GM19328 (cell line): Measurements from ENCODE around the gene CACNB1.

Experiments used
- ATAC-seq: cut with Tn5 transposase; IDR thresholded peaks from one replicate; pipeline ENCODE4 v1.9.1; 2021; ENCODE audit warnings: mild to moderate bottlenecking, moderate library complexity; ENCODE audit not compliant: unreplicated experiment

Gene CACNB1

DNA sequence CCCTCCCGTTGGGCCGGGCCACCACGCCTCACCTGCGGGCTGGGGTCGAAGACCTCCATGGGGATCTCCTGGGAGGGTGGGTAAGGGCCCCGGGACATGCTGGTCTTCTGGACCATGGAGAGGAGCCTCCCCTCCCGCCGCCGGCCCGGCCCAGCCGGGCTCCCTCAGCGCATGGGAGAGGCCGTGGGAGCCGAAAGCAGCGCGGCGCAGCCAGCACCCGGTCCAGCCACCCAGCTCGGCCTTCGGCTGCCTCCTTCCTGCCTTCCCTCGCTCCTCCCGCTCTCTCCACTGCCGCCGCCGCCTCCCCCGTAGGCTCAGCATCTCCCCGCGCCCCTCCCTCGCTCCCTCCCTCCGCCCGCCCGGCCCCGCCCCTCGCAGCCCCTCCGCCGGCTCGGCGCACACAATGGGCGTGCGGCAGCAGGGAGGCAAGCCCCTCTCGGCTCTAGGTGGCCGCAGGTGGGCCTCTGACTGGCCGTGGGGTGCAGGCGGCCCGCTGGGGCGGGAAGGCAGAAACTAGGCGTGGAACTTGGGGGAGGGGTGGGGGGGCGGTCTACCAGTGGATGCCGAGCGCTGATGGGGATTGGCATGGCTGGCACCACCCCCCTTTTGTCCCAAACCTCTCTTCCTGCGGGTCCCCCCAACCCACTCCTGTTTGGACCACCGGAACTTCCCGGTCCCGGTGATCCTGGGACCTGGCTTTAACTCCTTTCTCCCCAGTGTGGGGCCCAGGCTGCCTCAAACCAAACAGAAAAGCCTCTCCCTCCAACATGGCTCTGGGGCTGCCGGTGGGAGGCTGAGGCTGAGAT lies at the start of gene CACNB1:
Gene CACNB1, minus strand, starts transcription at position 290 of the 806 bp plus-strand sequence. Its CDS starts 174 bp downstream, at position 116.
- ATAC-seq, result no peak

DNA sequence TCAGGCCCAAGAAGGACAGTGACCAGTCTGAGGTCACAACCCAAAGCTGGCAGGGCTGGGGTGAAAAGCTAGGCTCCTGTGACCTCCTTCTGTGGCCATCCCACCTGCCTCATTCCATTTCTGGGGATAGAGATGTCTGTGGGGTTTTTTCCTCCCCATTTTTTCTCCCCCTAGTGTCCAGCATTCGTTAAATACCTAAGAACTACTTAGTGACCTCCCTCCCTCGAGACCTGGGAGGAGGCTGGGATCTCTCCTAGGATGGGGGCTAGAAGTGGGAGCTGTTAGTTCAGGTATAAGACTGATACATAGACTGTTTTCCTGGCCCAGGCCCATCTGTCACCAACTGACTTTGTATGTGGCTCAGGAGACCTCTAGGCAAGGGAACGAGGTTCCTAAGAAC lies 48.8 kb upstream of the CACNB1 start:
- ATAC-seq, result no peak

DNA sequence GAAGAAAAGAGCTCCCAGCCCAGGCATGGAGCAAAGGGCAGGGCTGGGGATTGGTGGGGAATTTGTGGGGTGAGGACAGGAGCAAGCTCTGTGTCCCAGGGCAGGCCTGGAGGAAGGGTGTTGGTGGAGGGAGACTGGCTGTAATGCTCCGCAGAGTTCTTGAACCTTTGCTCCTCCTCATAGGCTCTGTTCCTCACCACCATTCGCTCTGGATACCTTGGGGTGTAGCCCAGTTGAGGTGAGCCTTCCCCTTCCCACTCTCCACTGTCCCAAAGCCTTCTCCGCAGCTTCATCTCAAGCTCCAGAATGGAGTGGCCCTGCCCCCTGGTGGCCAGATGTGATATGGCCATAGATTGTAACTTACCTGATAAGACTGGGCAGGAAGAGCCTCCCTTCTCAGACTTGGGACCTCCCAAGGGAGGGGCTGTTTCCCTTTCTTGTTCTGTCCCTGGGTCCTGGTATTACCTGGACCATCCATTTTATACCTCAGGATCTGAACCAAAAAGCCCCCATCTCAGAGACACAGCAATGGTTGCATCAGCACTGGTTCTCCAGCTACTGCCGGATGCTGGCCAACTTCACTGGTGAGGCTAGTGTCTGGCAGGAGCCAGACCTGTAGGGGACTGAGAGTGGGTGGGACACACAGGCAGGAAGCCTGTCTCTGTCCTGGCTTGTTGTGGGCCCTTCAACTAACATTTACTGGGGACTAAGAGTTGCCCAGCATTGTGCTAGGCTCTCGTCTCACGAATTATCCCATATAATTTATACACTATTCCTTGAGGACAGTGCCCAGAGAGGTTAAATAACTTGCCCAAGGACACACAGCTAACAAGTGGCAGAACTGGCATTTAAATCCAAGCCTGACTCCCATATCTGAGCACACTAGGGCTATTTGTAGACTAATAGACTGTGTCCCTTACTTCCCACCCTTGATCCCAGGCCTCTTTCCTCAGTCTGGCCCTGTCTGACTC lies 47.4 kb upstream of the CACNB1 start:
- no peak for ATAC-seq

DNA sequence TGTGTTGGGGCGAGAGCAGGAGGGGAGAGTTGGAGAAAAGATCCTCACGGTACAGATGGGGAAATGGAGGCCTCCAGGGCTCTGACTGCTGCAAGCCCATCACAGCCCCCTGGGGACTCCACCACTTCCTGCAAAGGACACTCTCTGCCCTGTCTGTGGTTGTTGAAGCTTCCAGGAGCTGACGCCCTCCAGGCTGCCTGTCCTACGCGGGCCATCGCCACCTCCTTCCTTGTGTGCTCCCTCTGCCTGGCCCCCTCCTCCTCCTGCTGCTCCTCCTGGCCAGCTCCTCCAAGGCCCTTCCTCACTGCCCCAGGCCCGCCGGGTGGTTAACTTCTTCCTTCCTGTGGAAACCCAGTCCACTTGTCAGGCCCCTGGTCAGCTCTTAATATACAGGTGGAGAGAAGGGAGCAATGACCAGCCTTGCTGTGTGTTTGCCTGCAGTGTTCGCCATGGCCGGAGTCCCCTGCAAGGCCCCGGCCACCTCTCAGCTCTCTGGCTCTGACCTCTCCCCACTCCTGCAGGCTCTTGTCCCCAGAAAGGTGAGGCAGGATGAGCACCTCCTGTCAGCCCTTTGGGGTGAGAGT lies 46.6 kb upstream of the CACNB1 start:
- no peak for ATAC-seq

DNA sequence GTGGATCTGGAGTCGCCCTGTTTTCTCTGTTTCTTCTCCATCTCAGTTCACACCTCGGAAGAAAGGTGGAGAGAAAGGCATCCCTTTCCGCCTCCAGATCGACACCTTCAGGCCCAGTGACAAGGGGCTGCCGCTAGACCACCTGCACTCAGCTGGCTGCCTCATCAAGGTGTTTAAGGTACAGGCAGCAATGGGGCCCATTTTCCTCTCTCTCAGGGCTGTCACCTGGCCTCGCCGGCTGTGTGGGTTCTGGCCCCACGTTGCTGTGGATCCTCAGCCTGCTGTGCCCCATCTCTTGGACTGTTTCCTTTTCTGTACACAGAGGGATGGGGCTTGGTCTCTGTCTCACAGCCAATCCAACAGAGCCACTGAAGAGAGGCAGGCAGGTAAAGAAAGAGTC lies 45.7 kb upstream of the CACNB1 start:
- no peak for ATAC-seq

DNA sequence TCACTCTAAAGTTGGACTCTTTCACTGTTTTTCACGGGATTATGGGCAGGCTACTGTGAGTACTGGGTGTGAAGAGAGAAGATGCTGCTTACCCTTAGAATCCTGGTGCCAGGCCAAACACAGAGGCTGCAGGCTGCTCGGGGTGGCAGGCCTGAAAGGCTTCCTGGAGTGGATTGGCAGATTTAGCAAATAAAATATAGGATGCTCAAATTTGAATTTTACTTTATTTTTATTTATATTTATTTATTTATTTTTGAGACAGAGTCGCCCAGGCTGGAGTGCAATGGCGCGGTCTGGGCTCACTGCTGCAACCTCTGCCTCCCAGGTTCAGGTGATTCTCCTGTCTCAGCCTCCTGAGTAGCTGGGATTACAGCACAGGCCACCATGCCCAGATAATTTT lies 43.2 kb upstream of the CACNB1 start:
- no peak for ATAC-seq

DNA sequence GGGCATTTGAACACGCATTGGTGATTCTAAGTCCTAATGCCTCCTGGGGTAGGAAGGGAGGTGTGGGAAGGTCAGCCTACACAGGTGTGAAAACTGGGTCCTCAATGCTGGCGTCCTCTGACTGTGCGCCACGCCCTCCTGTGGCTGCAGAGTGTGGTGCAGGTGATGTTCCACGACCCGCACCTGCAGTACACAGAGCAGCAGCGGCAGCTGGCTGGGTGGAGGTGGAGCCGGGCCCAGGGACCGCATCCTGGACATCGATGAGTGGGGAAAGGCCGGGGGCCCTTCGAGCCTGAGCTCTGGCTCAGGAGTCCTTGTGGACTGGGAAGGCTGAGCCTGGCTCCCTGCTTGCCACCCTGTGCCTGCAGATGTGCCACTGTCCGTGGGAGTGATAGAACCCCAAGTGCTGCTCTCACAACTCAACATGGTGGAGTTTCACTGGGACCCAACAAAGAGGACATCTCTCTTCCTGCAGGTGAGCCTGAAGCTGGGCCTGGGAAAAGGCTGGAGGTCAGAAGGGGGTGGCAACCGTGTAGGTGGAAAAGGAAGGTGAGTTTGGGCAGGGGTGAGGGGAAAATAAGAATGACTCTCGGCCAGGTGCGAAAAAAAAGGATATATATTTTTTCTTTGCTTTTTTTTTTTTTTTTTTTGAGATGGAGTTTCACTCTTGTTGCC lies 42.3 kb upstream of the CACNB1 start:
- ATAC-seq, result no peak

DNA sequence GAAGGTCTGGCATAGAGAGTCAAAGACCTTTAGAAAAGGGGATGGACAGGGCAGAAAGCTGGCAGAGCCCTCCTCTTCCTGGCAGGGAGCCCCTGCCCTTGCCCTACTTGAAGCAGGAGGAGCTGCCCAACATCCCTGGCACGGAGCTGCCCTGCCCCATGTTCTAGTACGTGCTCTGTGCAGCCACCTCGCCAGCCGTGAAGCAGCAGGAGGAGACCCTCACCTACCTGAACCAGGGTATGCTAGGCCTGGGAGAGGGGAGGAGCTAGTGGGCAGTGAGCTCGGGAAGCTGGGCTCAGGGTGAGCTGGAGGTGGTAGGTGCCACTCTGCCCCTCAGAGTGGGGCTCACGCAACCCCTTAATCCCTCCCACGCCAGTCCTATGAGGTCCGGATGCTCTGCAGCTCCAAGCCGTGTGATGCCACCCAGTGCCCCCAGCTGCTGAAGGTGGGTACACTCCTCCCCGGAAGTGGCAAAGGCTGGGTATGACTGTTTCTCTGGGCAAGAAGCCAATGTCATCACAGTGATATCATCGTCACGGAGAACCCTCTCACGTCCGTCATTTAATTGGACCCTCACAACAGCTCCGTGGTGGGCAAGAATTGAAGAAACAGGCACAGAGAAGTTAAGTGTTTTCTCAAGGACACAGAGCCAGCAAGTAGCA lies 41.0 kb upstream of the CACNB1 start:
- no peak for ATAC-seq

DNA sequence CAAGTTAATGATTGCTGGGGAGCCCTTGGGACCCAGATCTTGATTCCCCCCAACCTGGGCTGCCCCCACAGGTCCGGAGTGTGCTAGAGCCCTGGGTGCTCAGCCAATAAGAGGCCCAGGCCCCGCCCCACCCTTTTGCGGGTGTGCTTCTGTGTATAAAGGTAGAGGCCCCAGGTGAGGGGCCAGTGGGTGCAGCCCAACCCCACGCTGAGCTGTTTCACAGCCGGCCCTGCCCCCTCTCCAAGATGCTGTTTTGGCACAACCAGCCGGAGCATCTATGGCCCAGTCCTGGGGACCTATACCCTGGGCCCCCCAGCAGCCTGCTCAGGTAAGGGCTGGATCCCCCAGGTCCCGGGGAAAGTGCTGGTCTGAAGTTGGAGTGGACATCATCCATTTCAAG lies 40.1 kb upstream of the CACNB1 start:
- no peak for ATAC-seq

DNA sequence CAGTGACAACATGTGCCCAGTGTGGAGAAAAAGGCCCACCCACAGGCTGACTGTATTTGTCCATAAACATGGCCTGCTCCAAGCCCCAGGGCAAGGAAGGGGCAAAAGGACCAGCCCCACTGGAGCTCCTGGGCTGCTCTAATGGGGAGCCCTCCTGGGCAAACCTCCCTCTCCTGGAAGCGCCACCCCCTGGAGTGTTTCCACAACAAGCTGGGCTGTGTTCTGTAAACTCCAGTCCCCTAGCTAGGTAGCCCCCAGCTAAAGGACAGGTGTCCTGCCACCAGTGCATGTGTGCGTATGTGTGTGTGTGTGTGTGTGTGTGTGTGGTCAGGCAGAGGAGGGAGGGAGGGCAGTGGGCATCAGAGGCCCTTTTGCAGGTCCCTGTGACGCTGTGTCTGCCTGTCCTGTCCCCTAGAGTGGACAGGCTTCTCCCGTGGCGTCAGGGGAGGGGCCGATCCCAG lies 39.5 kb upstream of the CACNB1 start:
- no peak for ATAC-seq

DNA sequence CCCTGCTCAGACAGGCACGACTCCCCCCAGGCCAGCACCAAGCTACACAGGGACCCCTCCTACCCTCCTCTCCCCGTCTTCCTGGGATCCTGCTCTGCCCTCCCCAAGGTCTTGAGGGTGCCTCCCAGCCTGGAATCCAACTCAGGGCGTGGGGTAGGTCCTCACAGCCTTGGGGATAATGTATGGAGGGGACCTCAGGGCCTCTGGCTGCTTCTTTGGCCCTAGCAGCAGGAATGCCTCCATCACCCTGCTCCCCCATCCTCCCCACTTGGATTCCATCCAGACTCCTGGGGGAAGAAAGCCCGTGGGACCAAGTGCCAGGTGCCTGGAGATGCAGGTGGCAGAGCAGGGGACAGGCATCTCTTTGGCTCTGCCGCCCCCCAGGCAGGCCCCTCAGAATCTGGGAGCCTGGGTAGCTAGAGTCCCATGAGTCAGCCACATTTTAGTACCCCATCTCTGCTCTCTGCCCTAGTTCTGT lies 39.0 kb upstream of the CACNB1 start:
- ATAC-seq, result no peak

DNA sequence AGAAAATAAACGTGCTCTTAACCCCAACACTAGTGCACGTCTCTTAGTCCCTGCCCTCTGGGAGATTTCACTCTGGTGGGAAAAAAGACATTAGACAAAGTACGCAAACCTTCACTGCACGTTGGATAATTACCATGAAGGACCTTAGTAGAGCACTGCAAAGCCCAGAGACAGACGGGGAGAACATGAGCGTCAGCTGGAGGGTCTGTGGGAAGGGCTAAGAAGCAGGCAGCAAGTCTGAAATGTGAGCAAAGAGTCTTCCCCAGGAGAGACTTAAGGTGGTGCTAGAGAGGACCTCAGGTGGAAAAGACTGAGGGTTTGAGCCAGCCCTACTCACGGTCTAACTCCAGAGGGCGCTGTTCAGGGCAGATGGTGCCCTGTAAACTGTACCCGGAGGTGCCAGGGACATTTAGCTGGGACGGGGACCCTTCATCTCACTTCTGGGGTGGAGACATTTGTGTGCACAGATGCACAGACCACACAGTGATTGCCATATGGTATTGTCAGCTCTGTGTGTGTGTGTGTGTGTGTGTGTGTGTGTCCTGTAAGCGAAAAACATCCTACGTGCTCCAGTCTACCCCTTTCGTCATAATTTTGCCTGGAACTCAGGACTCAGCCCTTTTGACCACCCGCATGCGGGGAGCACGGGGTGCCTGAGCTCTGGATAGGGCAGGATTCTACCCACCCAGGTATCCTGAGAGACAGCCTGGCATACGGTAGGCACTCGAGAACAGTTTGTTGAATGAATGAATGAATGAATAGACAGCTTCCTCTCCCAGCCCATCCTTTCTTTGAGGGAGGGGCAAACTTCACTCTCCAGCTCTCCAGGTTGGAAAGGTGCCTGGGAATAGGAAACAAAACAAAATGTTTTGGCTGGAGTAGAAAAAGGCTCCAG lies 38.3 kb upstream of the CACNB1 start:
- ATAC-seq, result no peak

DNA sequence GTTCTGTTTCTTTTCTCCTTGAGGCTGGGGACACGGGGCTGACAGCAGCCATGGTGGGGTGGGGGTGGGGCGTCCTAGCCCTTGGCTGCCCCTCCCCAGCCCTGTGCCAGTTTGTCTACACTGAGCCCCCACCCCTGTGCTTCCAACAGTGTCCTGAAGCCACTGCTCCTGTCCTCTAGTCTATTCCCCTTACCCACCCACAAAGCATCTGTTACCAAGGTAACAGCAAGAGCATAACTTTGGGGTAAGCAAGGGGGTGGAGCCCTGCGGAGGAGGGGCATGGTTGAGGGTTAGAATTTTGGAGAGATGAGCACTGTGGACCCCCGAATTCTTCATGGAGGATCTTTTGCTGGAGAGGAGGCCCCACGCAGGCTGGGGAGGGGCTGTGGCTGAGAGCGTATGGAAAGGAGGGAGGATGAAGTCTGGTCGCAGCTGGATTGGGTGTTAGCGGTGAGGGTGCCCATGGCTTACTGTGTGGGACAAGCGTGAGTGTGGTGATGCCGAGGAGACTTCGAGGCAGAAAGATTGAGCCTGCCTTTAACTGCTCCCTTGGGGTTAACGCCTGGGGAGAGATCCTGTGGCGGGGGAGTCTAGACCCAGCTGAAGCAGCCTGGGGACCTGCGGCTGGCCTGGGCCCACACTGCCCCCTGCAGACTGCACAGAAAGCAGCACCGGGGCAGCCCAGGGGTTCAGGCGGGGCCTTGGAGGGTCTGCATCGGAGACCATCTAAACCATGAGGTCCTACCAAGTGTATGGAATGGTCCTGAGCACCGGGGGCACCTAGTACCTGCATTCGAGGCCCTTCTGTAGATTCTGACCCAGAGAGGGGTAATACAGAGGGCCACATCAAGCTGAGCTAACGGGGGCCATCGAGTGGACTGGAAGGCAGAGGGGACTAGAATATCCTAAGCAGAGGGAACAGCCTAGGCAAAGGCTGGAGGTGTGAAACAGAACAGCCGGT lies 34.4 kb upstream of the CACNB1 start:
- ATAC-seq, result no peak

DNA sequence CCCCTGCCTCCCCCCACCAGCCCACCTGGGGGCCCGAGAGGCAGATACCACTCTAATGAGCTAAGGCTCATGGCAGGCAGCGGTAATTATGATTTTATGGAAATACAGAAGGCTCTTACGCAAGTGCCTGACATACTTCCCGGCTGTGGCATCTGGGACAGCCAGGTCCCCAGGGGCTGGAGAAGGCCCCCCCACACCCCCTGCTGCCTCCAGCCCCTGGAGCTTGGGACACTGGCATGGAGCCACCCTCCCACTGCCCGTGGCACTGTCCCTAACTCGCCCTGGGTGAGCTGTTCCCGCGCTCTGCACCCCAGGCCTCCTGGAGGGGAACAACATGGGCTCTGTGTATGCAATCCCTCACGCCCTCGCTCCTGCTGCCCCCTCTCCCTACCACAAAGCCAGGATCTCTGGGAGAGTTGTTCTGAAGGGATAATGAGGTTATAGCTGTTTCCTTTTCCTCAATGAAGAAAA lies 33.7 kb upstream of the CACNB1 start:
- no peak for ATAC-seq

DNA sequence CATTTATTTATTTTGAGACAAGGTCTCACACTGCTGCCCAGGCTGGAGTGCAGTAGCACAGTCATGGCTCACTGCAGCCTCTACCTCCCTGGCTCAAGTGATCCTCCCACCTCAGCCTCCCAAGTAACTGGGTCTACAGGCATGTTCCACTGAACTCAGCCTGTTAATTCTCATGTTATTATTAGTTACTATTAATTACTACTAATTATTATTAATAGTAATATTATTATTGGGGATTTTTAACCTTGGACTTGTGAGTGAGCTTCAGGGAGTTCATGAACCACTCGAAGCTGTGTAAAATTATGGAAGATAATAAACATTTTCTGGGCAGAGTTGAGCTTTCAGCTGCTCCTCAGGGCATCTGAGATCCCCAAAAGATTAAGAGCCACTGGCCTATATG lies 32.9 kb upstream of the CACNB1 start:
- no peak for ATAC-seq

DNA sequence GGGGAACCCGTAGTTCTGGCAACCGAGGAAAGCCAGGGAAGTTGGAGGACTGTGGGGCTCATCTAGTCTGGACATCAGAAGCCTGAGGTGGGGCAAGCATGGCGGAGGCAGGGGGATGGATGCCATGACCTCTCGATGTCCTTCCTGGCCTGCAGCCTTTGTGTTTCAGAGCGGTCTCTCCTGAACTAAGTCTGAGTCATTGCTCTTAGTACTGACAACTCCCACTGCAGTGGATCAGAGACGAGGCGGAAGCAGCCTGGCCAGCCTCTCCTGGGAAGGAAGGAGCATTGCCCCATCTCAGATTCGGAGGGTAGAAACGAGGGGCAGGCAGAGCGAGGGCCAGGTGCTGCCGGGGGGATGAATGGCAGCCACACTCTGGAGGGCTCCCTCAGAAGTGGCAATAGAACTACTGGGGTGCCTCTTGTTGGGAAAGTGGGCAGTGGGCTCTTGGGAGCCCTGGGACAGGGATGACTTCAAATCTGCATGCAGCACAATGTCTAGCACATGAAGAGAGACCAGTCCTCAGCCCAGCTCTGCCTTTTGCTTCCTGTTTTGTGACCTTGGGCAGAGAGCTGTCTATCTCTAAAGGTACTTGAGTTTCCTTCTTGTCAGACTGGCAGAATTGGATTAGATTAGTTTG lies 31.9 kb upstream of the CACNB1 start:
- no peak for ATAC-seq

DNA sequence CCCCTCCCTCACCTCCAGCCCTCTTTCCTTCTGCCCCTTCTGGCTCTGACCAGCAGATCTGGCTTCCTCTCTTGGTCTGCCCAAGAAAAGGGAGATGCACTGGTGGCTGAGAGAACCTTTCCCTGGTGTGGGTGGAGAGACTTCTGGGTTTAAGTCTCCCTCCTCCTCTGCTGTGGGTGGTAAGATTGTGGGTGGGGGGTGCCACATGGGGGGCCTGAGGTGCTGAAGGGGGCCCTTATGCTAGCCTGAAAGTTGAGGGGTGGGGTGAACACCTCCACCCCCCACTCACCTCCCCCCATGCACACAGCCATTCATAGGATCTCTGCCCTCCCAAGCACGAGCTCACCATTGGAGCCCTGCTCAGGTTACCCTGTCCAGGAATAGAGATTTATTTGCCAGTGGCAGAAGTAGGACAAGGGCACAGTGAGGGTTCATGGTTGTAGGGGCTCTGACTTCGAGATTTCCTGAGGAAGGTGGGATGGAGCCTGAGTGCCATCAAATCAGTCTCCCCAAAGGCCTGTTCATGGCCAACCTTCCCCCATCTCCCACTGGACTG lies 30.0 kb upstream of the CACNB1 start:
- ATAC-seq, result no peak
